Loucy (cell line): Measurements from ENCODE around the gene VKORC1.

Experiments used
- H2AFZ ChIP-seq: fragments of 200-600 bp; sonication (generic); 2 replicates; pipeline ENCODE4 v1.6.0; 2016; ENCODE audit warnings: antibody characterized with exemption, mild to moderate bottlenecking, low read length, moderate library complexity
- H3F3A ChIP-seq: fragments of 200-600 bp; 2 replicates; pipeline ENCODE4 v1.6.0; 2016; ENCODE audit warnings: antibody characterized with exemption, low read depth, mild to moderate bottlenecking
- H3K27me3 ChIP-seq: fragments of 200-600 bp; sonication (generic); 2 replicates; pipeline ENCODE4 v1.6.1; 2014; ENCODE audit warnings: low read length, mild to moderate bottlenecking; ENCODE audit not compliant: insufficient read depth, poor library complexity, severe bottlenecking
- H3K36me3 ChIP-seq: fragments of 200-600 bp; sonication (generic); 2 replicates; pipeline ENCODE4 v1.6.1; 2016; ENCODE audit warnings: low read length; ENCODE audit not compliant: insufficient read depth
- H3K4me1 ChIP-seq: fragments of 200-600 bp; sonication (generic); 2 replicates; pipeline ENCODE4 v1.5.1; 2014; ENCODE audit warnings: low read length, mild to moderate bottlenecking; ENCODE audit not compliant: insufficient read depth, poor library complexity, severe bottlenecking
- H3K4me2 ChIP-seq: fragments of 200-600 bp; sonication (generic); 2 replicates; pipeline ENCODE4 v1.6.0; 2014; ENCODE audit warnings: antibody characterized with exemption, low read length, low read depth, mild to moderate bottlenecking; ENCODE audit not compliant: poor library complexity, severe bottlenecking
- H3K4me3 ChIP-seq: fragments of 200-600 bp; sonication (generic); 2 replicates; pipeline ENCODE4 v1.5.1; 2014; ENCODE audit warnings: low read length, mild to moderate bottlenecking, mixed read lengths; ENCODE audit not compliant: poor library complexity, severe bottlenecking
- H3K79me2 ChIP-seq: fragments of 200-600 bp; sonication (generic); 2 replicates; pipeline ENCODE4 v1.6.1; 2014; ENCODE audit warnings: low read length; ENCODE audit not compliant: insufficient read depth
- H3K9ac ChIP-seq: fragments of 200-600 bp; sonication (generic); 2 replicates; pipeline ENCODE4 v1.6.0; 2014; ENCODE audit warnings: mild to moderate bottlenecking, low read depth, low read length, moderate library complexity; ENCODE audit not compliant: poor library complexity, severe bottlenecking
- H3K9me2 ChIP-seq: fragments of 200-600 bp; sonication (generic); replicated peaks from 2 replicates; pipeline ENCODE4 v1.6.1; 2016; ENCODE audit warnings: low read depth, low read length, mixed read lengths
- H3K9me3 ChIP-seq: fragments of 200-600 bp; sonication (generic); 2 replicates; pipeline ENCODE4 v1.6.1; 2014; ENCODE audit warnings: mild to moderate bottlenecking, antibody characterized with exemption, low read length, low read depth; ENCODE audit not compliant: insufficient read depth
- H4K20me1 ChIP-seq: fragments of 200-600 bp; sonication (generic); 2 replicates; pipeline ENCODE4 v1.6.0; 2014; ENCODE audit warnings: antibody characterized with exemption, low read length, mild to moderate bottlenecking; ENCODE audit not compliant: insufficient read depth, poor library complexity, severe bottlenecking
- EZH2phosphoT487 ChIP-seq: fragments of 200-600 bp; IDR thresholded peaks from 2 replicates; pipeline ENCODE4 v1.6.1; 2018; ENCODE audit warnings: antibody characterized with exemption, mild to moderate bottlenecking, moderate library complexity, borderline replicate concordance
- TF ChIP-seq, protein P1 (sequence below): fragments of 200-600 bp; sonication (generic); conservative IDR thresholded peaks from 2 replicates; pipeline ENCODE4 v1.5.1; 2014; ENCODE audit warnings: mild to moderate bottlenecking, antibody characterized with exemption, low read length

The VKORC1 gene

GRCh38 chr16:31083081-31083480, 11.5 kb downstream of the VKORC1 start:
- peaks cover 4% of the 10 kb centered on the region for H3K4me1 ChIP-seq

GRCh38 chr16:31082368-31083045, 12.1 kb downstream of the VKORC1 start:
- H3K4me3 ChIP-seq = no peak overlapping the region
- peaks cover 27% of the 10 kb centered on the region for H4K20me1 ChIP-seq
- H3K4me2 ChIP-seq = no peak overlapping the region
- H3K9ac ChIP-seq = no peak overlapping the region
- no peaks in the 10 kb centered on the region for H3K9me3 ChIP-seq
- no peak for TF ChIP-seq EZH2phosphoT487
- TF ChIP-seq, protein P1, sequence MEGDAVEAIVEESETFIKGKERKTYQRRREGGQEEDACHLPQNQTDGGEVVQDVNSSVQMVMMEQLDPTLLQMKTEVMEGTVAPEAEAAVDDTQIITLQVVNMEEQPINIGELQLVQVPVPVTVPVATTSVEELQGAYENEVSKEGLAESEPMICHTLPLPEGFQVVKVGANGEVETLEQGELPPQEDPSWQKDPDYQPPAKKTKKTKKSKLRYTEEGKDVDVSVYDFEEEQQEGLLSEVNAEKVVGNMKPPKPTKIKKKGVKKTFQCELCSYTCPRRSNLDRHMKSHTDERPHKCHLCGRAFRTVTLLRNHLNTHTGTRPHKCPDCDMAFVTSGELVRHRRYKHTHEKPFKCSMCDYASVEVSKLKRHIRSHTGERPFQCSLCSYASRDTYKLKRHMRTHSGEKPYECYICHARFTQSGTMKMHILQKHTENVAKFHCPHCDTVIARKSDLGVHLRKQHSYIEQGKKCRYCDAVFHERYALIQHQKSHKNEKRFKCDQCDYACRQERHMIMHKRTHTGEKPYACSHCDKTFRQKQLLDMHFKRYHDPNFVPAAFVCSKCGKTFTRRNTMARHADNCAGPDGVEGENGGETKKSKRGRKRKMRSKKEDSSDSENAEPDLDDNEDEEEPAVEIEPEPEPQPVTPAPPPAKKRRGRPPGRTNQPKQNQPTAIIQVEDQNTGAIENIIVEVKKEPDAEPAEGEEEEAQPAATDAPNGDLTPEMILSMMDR = no peak
- no peaks in the 10 kb centered on the region for H3K9me2 ChIP-seq
- H3F3A ChIP-seq = no peaks in the 10 kb centered on the region
- peaks cover 29% of the 10 kb centered on the region for H3K79me2 ChIP-seq
- H3K27me3 ChIP-seq = no peaks in the 10 kb centered on the region
- H2AFZ ChIP-seq = no peak overlapping the region
- H3K4me1 ChIP-seq = peaks cover 4% of the 10 kb centered on the region
- peaks cover 29% of the 10 kb centered on the region; the same call in 1 of the 2 replicates for H3K36me3 ChIP-seq

More at GRCh38 chr16:31083081-31083480, 11.5 kb downstream of the VKORC1 start:
- no peaks in the 10 kb centered on the region for H3K27me3 ChIP-seq
- H3K9me2 ChIP-seq = no peaks in the 10 kb centered on the region
- no peak for TF ChIP-seq EZH2phosphoT487
- TF ChIP-seq, protein P1 = no peak
- H3K4me3 ChIP-seq = no peak overlapping the region
- peaks cover 27% of the 10 kb centered on the region for H4K20me1 ChIP-seq
- peaks cover 26% of the 10 kb centered on the region; the same call in 1 of the 2 replicates for H3K36me3 ChIP-seq
- no peak overlapping the region for H3K9ac ChIP-seq
- no peak overlapping the region for H3K4me2 ChIP-seq
- H3K79me2 ChIP-seq = peaks cover 23% of the 10 kb centered on the region
- H2AFZ ChIP-seq = no peak overlapping the region
- H3K9me3 ChIP-seq = no peaks in the 10 kb centered on the region
- H3F3A ChIP-seq = no peaks in the 10 kb centered on the region

DNA sequence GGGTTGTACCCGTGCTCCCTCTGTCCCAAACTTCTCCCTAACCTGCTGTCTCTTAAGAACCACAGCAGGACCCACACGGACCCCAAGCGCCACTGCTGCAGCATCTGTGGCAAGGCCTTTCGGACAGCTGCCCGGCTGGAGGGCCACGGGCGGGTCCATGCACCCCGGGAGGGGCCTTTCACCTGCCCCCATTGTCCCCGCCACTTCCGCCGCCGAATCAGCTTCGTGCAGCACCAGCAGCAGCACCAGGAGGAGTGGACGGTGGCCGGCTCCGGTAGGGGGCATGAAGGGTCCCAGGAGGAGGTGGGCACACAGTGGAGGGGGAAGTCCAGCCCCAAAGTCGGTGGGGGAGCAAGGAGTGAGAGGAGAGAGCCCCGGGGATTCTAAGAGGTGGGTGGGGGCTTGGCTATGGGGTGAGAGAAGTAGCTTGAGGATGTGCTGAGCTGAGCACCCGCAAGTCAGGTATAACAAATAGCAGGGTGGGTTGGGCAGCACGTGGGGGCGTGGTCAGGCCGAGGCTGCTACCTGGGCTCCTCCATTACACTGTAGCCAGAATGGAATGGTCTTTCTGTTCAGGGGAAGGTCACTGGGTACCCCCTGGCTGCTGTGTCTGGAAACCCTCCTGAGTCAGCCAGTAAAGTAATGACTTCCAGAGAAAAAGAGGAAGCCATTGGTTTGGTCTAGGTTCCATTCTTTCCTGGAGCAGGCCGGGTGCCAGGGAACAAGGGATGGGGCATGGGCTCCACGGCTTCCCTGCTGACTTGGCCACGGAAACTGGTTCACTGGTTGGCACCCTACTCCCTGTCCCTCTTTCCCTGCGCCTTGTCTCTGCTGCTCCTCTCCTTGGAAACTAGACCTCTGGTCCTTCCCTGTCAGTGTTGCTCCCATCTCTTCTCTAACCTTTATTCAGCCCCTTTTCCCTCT, 12.9 kb downstream of the VKORC1 start:
- Histone ChIP-seq H4K20me1 (peaks cover 33% of the 10 kb centered on the region), H3K9ac (no peak overlapping the region), H3K4me1 (peaks cover 4% of the 10 kb centered on the region), H3K4me2 (peak overlapping the region; percentile 27), H3K27me3 (no peaks in the 10 kb centered on the region), H2AFZ (no peak overlapping the region), H3K9me2 (no peaks in the 10 kb centered on the region), H3K36me3 (peaks cover 37% of the 10 kb centered on the region; the same call in 1 of the 2 replicates), H3F3A (no peaks in the 10 kb centered on the region), H3K9me3 (no peaks in the 10 kb centered on the region), H3K4me3 (no peak overlapping the region), H3K79me2 (peaks cover 37% of the 10 kb centered on the region)
- TF ChIP-seq, protein P1 = no peak
- no peak for TF ChIP-seq EZH2phosphoT487
